DMS 273 (cell line): ENCODE data around the gene TGFBR1.

Experiments
- DNase-seq: peaks from one replicate; lab custom pipeline; 2025; ENCODE audit not compliant: unreplicated experiment; lab: John Stamatoyannopoulos, UW

TGFBR1 gene

GRCh38 chr9:99166149-99166548, 61.2 kb downstream of the TGFBR1 start:
- DNase-seq, result no peak

GRCh38 chr9:99167119-99167518, 62.2 kb downstream of the TGFBR1 start:
- DNase-seq, result no peak

GRCh38 chr9:99167694-99168093, 62.8 kb downstream of the TGFBR1 start:
- DNase-seq, result no peak

GRCh38 chr9:99169086-99169485, 64.2 kb downstream of the TGFBR1 start:
- DNase-seq, result no peak

GRCh38 chr9:99169982-99170761, 65.3 kb downstream of the TGFBR1 start:
- peak; percentile 42 for DNase-seq

- peak; percentile 14 for DNase-seq
Measured at GRCh38 chr9:99171225-99172123, 66.6 kb downstream of the TGFBR1 start.

GRCh38 chr9:99172124-99173091, 67.5 kb downstream of the TGFBR1 start:
- DNase-seq, result peak; percentile 78

GRCh38 chr9:99173570-99174504, 68.9 kb downstream of the TGFBR1 start:
- peak; percentile 20 for DNase-seq

- DNase-seq, result no peak
Measured at GRCh38 chr9:99176527-99177013, 71.7 kb downstream of the TGFBR1 start.

GRCh38 chr9:99177576-99178366, 72.9 kb downstream of the TGFBR1 start:
- DNase-seq, result no peak

- no peak for DNase-seq
Measured at GRCh38 chr9:99178912-99179872, 74.3 kb downstream of the TGFBR1 start.

GRCh38 chr9:99180199-99180598, 75.3 kb downstream of the TGFBR1 start:
- no peak for DNase-seq

GRCh38 chr9:99180662-99181061, 75.7 kb downstream of the TGFBR1 start:
- no peak for DNase-seq

GRCh38 chr9:99181206-99181605, 76.3 kb downstream of the TGFBR1 start:
- DNase-seq, result no peak

- no peak for DNase-seq
Measured at GRCh38 chr9:99181621-99182020, 76.7 kb downstream of the TGFBR1 start.

GRCh38 chr9:99182356-99182755, 77.4 kb downstream of the TGFBR1 start:
- DNase-seq, result no peak

- DNase-seq, result no peak
Measured at GRCh38 chr9:99183616-99184015, 78.7 kb downstream of the TGFBR1 start.

- no peak for DNase-seq
Measured at GRCh38 chr9:99184110-99184474, 79.2 kb downstream of the TGFBR1 start.
